ENCODE data around the gene LTO1.
"Not testable (repeated sequence)": the region's sequence is repeated elsewhere in the genome, so short reads cannot be mapped to it uniquely, and the experiment has no call there.

The LTO1 gene

GRCh38 chr11:69700278-69701140 lies 25.4 kb upstream of the LTO1 start:
- no peak for DNase-seq

GRCh38 chr11:69699213-69699612 lies 24.1 kb upstream of the LTO1 start:
- no peak for DNase-seq

GRCh38 chr11:69698362-69698761 lies 23.2 kb upstream of the LTO1 start:
- DNase-seq = no peak

- no peak for DNase-seq
Measured at GRCh38 chr11:69697861-69698260, 22.7 kb upstream of the LTO1 start.

GRCh38 chr11:69697469-69697843 lies 22.3 kb upstream of the LTO1 start:
- no peak for DNase-seq

GRCh38 chr11:69696749-69697468 lies 21.8 kb upstream of the LTO1 start:
- DNase-seq = no peak

GRCh38 chr11:69695995-69696394 lies 20.8 kb upstream of the LTO1 start:
- not testable (repeated sequence) for DNase-seq

GRCh38 chr11:69695581-69695980 lies 20.4 kb upstream of the LTO1 start:
- no peak for DNase-seq

- no peak for DNase-seq
Measured at GRCh38 chr11:69694781-69695180, 19.6 kb upstream of the LTO1 start.

- DNase-seq = no peak
Measured at GRCh38 chr11:69692422-69692821, 17.3 kb upstream of the LTO1 start.

- DNase-seq = no peak
Measured at GRCh38 chr11:69691463-69691862, 16.3 kb upstream of the LTO1 start.

- no peak for DNase-seq
Measured at GRCh38 chr11:69689484-69690319, 14.5 kb upstream of the LTO1 start.

- not testable (repeated sequence) for DNase-seq
Measured at GRCh38 chr11:69687969-69688771, 13.0 kb upstream of the LTO1 start.

- no peak for DNase-seq
Measured at GRCh38 chr11:69686856-69687255, 11.7 kb upstream of the LTO1 start.

GRCh38 chr11:69686452-69686851 lies 11.3 kb upstream of the LTO1 start:
- DNase-seq = no peak

- no peak for DNase-seq
Measured at GRCh38 chr11:69685348-69685747, 10.2 kb upstream of the LTO1 start.

GRCh38 chr11:69684651-69685050 lies 9.5 kb upstream of the LTO1 start:
- no peak for DNase-seq

- no peak for DNase-seq
Measured at GRCh38 chr11:69683764-69684333, 8.7 kb upstream of the LTO1 start.

- no peak for DNase-seq
Measured at GRCh38 chr11:69682681-69683326, 7.7 kb upstream of the LTO1 start.

- DNase-seq = no peak
Measured at GRCh38 chr11:69682221-69682620, 7.1 kb upstream of the LTO1 start.

GRCh38 chr11:69680688-69681087 lies 5.5 kb upstream of the LTO1 start:
- no peak for DNase-seq

GRCh38 chr11:69677749-69678148 lies 2.6 kb upstream of the LTO1 start:
- no peak for DNase-seq
